HCT116 (cell line): ENCODE measurements around the gene COL2A1.
A peak's percentile ranks its signal among the peaks of the same experiment; 100 is the strongest.

Experiments
- EZH2 ChIP-seq: fragments of 200-600 bp; sonication (generic); IDR thresholded peaks from 2 replicates; pipeline ENCODE4 v1.6.1; 2017; ENCODE audit warnings: antibody characterized with exemption, mixed run types
- JUND ChIP-seq: IDR thresholded peaks from 2 replicates; pipeline ENCODE4 v1.6.1; 2012
- POLR2A ChIP-seq: IDR thresholded peaks from 2 replicates; pipeline ENCODE4 v1.7.0; 2011; ENCODE audit warnings: borderline replicate concordance; ENCODE audit not compliant: insufficient read depth, insufficient read length; ENCODE audit errors: extremely low read depth
- POLR2AphosphoS5 ChIP-seq: IDR thresholded peaks from 2 replicates; pipeline ENCODE4 v1.6.1; 2011; ENCODE audit warnings: mild to moderate bottlenecking, low read depth, low read length, moderate library complexity
- TF ChIP-seq, protein P1 (sequence below), 3 experiments: fragments of 200-600 bp in 1 of 3; sonication (generic) in 1 of 3; IDR thresholded peaks in 2 of 3; conservative IDR thresholded peaks in 1 of 3; 2 replicates each; pipeline ENCODE4 v1.5.1; 2012 to 2017; ENCODE audit warnings: low read depth in 2 of 3, low read length in 2 of 3, antibody characterized with exemption in 1 of 3, borderline replicate concordance in 1 of 3, control low read depth in 1 of 3, mild to moderate bottlenecking in 1 of 3, mixed read lengths in 1 of 3, mixed run types in 1 of 3, moderate library complexity in 1 of 3; ENCODE audit not compliant: insufficient read depth in 1 of 3
- TF ChIP-seq, protein P2 (sequence below): IDR thresholded peaks from 2 replicates; pipeline ENCODE4 v1.6.1; 2011; ENCODE audit warnings: mild to moderate bottlenecking, low read length, moderate library complexity; ENCODE audit not compliant: insufficient replicate concordance; ENCODE audit errors: extremely low read depth

DNA sequence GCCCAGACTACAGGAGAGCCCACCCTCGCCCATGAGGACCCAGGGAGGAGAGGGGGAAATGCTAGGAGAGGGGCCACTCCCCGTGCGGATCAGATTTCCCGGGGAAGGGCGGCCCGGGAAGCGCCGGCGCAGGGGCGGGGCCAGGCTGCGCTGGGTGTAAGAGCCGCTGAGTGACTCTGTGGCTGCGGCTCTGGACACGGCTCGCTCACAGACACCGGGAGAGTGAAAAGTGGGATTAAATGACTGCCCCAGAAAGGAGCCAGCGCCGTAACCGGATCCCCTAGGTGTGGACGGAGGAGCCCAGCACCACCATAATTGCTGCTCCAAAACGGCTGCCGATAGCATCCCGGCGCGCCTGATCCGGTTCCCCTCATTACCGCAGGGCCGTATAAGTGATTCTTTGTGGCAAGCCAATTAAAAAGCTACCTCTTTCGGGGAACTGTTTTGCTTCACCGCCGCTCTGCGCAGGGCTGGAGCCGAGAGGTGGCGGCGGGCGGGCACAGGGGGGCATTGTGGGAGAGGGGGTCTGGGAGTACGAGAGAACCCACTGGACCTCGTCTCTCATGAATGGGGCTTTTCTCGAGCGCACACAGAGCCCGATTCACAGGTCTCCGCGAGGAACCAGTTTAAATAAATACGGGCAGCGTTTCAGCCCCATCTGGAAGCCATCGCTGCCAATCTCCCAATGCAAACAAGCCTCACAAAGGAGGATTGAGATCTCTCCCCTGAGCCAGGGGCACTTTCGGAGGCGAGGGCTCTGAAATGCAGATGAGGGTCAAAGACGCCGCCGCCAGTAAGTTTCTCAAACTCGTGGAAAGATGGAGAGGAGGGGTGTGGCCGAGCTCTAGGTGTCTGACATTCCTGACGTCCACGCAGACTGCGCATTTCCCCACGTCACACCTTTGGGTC is 2.5 kb downstream of the COL2A1 start:
- TF ChIP-seq, protein P1, sequence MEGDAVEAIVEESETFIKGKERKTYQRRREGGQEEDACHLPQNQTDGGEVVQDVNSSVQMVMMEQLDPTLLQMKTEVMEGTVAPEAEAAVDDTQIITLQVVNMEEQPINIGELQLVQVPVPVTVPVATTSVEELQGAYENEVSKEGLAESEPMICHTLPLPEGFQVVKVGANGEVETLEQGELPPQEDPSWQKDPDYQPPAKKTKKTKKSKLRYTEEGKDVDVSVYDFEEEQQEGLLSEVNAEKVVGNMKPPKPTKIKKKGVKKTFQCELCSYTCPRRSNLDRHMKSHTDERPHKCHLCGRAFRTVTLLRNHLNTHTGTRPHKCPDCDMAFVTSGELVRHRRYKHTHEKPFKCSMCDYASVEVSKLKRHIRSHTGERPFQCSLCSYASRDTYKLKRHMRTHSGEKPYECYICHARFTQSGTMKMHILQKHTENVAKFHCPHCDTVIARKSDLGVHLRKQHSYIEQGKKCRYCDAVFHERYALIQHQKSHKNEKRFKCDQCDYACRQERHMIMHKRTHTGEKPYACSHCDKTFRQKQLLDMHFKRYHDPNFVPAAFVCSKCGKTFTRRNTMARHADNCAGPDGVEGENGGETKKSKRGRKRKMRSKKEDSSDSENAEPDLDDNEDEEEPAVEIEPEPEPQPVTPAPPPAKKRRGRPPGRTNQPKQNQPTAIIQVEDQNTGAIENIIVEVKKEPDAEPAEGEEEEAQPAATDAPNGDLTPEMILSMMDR (IDR thresholded peaks at IDR 0.05 in 2 of 3, conservative IDR thresholded peaks at IDR 0.05 in 1 of 3; ENCODE audit: borderline replicate concordance in 1 of 3, insufficient read depth in 1 of 3, low read depth in 2 of 3, low read length in 2 of 3), result no peak
- TF ChIP-seq EZH2, result no peak
- no peak for TF ChIP-seq POLR2A
- TF ChIP-seq, protein P2, sequence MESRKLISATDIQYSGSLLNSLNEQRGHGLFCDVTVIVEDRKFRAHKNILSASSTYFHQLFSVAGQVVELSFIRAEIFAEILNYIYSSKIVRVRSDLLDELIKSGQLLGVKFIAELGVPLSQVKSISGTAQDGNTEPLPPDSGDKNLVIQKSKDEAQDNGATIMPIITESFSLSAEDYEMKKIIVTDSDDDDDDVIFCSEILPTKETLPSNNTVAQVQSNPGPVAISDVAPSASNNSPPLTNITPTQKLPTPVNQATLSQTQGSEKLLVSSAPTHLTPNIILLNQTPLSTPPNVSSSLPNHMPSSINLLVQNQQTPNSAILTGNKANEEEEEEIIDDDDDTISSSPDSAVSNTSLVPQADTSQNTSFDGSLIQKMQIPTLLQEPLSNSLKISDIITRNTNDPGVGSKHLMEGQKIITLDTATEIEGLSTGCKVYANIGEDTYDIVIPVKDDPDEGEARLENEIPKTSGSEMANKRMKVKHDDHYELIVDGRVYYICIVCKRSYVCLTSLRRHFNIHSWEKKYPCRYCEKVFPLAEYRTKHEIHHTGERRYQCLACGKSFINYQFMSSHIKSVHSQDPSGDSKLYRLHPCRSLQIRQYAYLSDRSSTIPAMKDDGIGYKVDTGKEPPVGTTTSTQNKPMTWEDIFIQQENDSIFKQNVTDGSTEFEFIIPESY, result no peak
- TF ChIP-seq JUND, result no peak
- TF ChIP-seq POLR2AphosphoS5, result peak; percentile 71
